WI38 (cell line): ENCODE measurements around the gene RIPK4.
A peak's percentile ranks its signal among the peaks of the same experiment; 100 is the strongest.

Experiments used
- H3K4me3 ChIP-seq: 2 replicates; pipeline ENCODE4 v1.5.1; 2011; ENCODE audit warnings: low read depth, mild to moderate bottlenecking, control low read depth, low read length
- CTCF ChIP-seq: IDR thresholded peaks from 2 replicates; pipeline ENCODE4 v1.5.1; 2012; ENCODE audit warnings: low read depth, mild to moderate bottlenecking, control low read depth, low read length

RIPK4 gene

DNA sequence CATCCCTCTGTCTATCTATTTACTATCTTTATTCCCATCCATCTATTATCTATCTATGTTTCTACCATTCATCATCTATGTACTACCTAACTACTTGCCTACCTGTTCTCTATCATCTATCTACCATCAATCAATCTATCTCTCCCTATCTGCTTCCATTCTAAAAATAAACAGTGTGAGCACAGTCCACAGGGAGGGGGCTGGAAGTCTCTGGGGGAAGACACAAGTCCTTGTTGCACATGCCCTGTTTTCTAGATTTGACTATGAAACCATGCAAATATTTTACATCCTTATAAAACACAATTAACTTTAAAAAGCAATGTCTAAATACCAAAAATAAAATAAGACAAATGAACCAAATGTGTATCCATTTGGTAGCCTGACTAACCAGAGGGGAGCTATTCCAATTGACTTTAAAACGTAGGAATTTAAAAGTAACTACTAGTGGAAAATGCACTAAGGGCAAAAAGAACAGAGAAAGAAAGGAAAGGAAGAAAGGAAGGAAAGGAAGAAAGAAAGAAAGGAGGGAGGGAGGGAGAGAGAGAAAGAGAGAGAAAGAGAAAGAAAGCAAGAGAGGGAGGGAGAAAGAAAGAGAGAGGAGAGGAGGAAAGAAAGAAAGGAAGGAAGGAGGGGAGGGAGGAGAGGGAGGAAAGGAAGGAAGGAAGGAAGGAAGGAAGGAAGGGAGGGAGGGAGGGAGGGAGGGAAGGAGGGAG is 13.6 kb upstream of the RIPK4 start:
- TF ChIP-seq CTCF, result no peak
- no peak overlapping the region for H3K4me3 ChIP-seq

DNA sequence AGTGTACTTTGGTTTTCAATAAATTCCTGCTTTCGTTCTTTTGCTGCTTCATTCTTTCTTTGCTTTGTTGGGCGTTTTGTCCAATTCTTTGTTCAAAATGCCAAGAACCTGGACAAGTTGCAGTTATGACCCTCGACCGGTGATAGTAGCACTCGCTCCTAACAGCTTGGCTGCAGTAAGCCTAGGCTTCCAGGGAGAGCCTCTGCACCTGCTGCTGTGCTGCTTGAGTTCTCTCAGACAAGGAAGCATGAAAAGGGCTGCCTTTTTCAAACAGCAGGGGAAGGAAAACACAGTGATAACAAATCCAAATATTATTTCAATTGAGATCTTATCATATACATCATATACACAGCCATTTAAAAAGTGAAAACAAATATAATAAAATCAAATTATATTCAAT is 12.8 kb upstream of the RIPK4 start:
- TF ChIP-seq CTCF, result no peak
- no peak overlapping the region for H3K4me3 ChIP-seq

DNA sequence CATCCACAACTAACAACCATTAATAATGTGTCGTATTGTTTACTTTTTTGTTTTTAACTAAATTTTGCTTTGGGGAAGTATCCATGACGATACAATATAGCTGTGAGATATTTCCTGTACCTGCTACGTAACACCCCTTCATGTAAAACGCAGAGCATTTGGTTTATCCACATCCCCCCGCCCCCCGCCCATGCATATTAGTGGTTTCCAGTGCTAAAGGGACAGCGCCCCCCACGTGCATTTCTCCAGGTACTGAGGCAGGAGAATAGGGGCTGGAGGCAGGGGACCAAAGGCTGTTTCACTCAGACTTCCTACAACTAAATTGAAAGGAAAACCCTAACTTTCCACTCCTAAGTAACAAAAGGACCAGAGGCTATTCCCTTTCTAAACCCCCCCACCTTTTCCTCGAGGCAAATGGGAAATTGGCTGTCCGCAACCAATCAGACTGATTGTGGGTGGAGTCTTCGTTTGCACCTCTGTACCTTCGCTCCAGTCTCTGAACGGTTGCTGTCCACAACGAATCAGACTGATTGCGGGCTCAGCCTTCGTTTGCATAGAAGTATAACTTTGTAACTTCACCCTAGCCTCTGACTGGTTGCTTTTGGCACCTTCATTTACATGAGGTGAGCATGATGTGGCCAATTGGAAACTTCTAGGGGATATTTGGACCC is 12.2 kb upstream of the RIPK4 start:
- H3K4me3 ChIP-seq, result no peak overlapping the region
- TF ChIP-seq CTCF, result no peak

DNA sequence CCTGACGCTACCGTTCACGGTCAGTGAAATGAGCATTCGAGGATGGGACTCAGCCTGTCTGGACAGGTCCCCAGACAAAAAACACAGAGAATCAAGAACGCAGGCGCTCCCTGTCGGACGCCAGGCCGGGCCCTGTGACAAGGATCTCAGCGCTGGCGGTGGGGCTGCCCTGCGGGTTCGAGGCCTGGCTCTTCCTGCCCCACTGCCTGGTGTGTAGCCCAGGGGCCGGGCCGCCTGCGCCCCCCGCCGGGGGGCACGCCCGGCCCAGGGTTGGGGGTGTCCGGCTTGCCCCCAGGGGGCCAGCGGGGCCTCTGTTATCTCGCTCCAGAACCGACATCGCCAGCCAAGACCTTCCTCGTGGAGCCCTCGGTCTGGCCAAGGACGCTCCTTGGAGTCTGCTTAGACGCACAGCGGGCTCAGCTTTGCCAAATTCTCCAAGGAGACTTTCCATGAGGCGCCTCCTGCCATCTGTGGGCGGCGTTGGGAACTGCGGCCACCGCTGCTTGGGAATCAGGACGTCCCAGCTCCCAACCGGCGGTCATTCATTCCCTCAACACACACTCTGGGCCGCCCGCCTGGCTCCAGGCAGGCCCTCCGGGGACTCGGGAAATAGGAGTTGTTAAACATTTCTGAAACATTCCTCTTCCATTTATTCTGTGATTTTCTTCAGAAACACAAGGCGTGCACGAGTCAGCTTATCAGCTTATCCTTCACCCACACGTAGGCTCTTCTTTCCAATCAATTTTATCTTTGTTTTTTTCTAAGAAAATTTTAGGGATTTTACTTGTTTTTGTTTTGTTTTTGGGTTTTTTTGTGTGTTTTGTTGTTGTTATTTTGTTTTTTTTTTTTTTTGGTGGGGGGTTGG is 11.3 kb upstream of the RIPK4 start:
- H3K4me3 ChIP-seq, result no peak overlapping the region
- peak; percentile 96 for TF ChIP-seq CTCF

DNA sequence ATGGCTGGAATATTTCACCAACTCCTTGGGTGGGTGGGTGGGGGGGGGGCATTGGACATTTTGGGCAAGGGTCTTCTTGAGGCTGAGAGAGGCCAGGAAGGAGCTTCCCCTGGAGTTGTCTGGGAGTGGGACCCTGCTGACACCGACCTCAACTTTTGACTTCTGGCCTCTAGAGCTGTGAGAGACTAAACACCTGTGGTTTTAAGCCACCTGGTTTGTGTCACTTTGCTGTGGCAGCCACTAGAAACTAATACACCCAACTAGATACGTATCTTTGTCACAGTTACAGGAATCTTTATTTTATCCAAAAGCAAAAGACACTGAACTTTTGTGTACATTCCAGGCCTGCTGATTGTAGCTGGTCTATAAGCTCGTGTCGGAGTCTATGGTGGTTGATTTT is 9.9 kb upstream of the RIPK4 start:
- H3K4me3 ChIP-seq, result no peak overlapping the region
- no peak for TF ChIP-seq CTCF

- H3K4me3 ChIP-seq, result no peak overlapping the region
- no peak for TF ChIP-seq CTCF
Observed at GRCh38 chr21:41775149-41775472, 8.3 kb upstream of the RIPK4 start.

DNA sequence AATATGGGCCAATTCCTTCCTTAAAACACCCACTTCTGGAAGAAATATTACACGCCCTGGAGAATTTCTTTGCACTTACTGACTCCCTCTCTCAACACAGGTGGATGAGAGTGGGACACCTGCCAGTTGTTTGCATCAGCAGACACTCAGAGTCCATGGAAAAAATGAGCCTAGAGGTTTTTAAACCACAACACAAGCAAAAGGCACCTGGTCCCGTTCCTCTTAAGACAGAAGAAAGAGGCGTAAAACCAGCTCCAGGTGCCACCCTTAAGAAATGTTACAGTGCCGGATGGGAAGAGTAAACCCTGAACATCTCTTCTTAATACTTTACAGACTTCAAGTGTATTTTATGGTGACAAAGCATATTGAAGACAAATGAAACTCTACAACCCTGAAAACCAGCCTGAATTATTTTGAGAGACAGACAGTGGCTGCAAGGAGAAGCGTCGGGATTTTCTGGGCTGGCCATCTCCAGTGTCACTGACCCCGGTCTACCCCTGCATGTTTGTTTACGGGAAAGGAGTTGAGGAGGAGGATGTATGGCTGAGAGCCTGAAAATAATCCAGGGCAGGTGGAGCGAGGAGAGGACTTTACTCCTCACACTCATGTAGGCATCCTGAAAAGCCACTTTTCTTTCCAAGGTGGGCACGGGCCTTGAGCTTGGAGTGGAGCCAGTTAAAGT is 7.8 kb upstream of the RIPK4 start:
- TF ChIP-seq CTCF, result no peak
- H3K4me3 ChIP-seq, result no peak overlapping the region
